HG03108 (cell line): ENCODE data around the gene ELOVL3.

ENCODE experiments used
- ATAC-seq: cut with Tn5 transposase; IDR thresholded peaks from one replicate; pipeline ENCODE4 v1.9.1; 2021; ENCODE audit warnings: moderate library complexity; ENCODE audit not compliant: unreplicated experiment

The ELOVL3 gene

DNA sequence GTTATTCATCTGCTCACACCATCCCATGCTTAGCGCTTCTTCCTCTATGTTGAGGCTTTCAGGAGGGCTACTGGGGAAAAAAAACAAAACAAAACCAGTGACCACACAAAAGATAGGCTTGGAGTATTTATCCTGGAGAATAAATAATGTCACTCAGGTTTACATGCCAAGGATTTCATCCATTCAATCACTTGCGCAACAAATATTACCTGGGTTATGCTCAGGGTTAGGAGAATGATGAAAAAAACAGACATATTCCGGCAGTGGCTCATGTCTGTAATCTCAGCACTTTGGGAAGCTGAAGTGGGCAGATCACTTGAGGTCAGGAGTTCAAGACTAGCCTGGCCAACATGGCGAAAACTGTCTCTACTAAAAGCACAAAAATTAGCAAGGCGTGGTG, 3.3 kb upstream of the ELOVL3 start:
- ATAC-seq = no peak

GRCh38 chr10:102226542-102226870, 407 bp downstream of the ELOVL3 start:
- no peak for ATAC-seq

DNA sequence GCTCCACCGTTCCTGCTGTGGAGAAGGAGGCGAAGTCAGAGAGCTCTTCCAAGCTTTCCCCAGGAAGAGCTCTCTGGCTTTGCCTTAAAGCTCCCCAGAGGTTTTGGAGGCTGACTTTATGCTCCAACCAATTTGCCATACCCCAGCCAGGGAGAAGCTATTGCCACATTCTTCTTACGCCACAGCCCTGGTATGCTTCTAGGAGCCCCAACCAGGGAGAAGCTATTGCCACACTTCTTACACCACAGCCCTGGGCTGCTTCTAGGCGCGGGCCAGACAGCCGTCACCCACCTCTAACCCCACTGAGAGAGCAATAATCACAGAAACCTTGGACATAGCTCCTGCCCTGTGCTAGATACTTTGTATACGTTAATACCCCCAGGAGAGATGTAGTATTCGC, 951 bp downstream of the ELOVL3 start:
- ATAC-seq = no peak

DNA sequence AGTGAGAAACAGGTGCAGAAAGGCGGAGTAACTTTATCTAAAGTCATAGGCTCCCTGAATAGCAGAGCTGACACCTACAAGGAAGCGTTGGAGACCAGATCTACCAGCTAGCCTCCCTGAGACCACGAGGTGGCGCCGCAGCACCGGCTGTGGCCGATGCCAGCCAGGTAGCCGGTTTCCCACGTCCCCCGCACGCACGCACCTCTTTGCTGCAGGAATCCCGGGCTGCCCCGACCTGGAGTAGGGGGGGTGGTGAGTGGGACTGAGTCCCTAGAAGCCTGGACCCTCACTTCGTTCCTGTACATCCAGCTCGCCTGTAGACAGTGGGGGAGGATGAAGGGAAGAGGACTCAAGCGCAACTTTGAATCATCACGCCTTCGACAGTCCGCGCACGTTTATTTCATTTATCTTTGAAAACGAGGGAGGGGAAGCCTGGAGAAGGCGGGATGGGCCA, 3.7 kb downstream of the ELOVL3 start:
- ATAC-seq = no peak

GRCh38 chr10:102230264-102230860, 4.3 kb downstream of the ELOVL3 start:
- no peak for ATAC-seq

- ATAC-seq = no peak
Measured at GRCh38 chr10:102230861-102231356, 4.8 kb downstream of the ELOVL3 start.

GRCh38 chr10:102231357-102232318, 5.5 kb downstream of the ELOVL3 start:
- ATAC-seq = no peak

DNA sequence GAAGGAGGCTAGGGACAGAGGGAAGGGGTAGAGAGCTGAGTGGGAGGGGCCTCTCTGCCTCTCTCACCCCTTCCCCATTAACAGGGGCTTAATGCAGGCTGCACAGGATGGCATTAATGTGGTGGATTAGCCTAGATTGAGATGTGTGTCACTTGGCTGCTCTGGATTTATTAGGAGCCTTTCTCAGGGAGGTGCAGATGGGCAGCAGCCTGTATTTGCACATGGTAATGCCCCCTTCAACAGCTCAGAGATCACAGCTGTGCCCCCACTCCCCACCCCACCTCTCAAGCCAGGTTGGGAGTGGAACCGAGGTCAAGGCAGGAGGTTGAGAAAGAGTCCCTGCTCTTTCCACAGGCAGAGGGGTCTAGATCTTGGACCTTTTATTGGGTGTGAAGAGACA, 7.9 kb downstream of the ELOVL3 start:
- ATAC-seq = no peak

DNA sequence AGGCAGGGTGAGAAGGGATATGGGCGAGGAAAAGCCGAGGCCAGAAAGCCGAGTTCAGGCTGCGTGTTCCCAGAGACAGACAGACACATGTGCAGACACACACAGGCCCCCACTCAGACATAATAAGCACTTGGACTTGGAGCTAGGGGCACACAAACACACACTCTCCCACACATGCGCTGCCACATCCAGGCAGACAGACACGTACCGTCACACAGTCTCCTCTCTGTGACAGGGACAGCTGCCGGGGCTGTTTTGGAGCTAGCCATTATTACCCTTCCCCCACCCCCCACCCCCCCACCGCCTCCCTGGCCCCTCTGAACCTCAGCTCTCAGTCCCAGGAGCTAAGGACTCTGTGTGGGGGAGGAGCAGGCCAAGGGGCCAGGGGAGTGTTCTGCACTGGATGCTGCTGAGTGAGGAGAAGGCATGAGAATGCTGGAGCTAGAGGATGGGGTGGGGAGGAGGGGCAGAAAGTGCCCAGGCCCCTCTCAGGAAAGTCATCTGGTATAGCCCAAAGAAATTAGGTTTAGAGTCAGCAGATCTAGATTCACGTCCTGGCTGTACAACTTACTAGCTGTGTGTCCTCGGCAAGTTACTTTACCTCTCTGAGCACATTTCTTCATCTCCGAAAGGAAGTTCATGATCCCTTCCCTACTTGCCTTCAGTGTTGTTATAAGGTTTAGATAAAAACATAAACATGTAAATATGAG, 8.9 kb downstream of the ELOVL3 start:
- no peak for ATAC-seq

DNA sequence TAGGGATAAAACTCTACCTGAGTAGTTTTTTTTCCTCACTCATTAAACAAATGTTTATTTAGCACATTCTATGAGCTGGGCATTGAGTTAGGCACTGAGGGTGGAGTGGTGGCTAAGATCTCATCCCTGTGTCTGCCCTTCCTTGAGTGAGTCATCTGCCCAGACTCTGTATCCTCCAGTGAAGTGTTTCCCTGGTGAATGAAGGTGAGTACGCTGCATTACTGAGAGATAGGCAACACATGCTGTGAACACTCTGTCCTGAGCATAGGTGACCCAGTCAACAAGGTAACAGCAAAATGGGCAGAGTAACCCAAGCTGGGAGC, 9.5 kb downstream of the ELOVL3 start:
- ATAC-seq = no peak

DNA sequence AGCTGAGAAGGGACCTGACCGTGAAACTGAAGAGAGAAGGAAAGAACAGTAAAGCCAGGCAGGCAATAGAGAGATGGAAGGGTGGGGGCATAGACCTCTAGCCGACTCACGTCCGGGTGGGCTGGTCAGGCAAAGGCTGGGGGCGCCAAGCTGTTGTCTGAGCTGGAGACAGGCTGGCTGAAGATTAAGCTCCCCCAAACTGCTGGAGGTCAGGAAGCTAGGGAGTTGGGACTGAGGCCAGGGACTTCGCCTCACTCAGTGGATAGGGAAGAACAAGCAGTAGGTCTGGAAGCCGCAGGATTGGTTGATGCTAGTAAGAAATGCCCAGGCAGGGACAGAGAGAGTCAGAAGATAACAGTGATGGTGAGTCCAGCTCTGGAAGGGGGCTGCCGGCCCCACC, 9.9 kb downstream of the ELOVL3 start:
- no peak for ATAC-seq

- no peak for ATAC-seq
Measured at GRCh38 chr10:102237711-102238252, 11.7 kb downstream of the ELOVL3 start.

GRCh38 chr10:102240467-102241031, 14.4 kb downstream of the ELOVL3 start:
- ATAC-seq = no peak

GRCh38 chr10:102241032-102241443, 14.9 kb downstream of the ELOVL3 start:
- no peak for ATAC-seq

GRCh38 chr10:102241444-102242117, 15.5 kb downstream of the ELOVL3 start, which contains the start of gene PITX3:
TSS of gene PITX3 (minus strand) at chr10:102241512. CDS start at chr10:102232080, 9,432 bp downstream.
- peak; percentile 40 for ATAC-seq

GRCh38 chr10:102242118-102242485, 16.0 kb downstream of the ELOVL3 start:
- ATAC-seq = no peak

DNA sequence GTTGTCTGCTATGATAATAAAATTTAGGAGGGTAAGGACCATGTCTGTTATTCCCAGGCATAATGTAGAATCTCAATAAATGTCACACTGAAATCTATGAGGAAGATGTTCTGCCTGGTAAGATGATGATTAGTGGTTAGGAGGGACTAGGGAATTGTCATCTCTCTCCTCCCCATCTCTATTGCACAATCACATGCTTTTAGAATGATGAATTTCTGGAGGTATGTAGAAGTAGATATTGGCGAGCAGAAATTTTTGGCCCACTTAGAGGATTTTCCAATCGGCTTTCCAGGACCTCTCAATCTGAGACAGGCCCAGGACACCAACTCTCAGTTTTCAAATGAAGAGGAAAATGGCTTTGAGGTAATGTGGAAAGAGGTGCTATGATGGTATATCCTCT, 17.2 kb downstream of the ELOVL3 start:
- ATAC-seq = no peak

GRCh38 chr10:102245082-102245931, 19.2 kb downstream of the ELOVL3 start, which contains the start of gene GBF1:
TSS of gene GBF1 (plus strand) at chr10:102245532. CDS start at chr10:102258939, 13,407 bp downstream.
- ATAC-seq = peak; percentile 88

DNA sequence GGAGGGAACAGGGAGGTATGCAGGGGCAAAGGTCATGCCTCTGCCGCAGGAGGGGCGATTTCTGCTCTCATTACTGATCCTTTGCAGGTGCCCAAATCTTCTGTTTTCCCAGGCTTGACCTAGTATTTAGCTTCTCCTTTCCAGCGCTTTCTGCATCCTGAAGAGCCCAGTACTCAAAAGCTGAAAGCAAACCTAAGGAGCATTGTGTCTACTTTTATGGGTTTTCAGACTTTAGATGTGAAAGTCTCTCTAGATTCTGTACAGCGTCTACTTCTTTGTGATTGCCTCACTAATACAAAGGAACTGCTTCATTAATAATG, 19.8 kb downstream of the ELOVL3 start:
- ATAC-seq = no peak

DNA sequence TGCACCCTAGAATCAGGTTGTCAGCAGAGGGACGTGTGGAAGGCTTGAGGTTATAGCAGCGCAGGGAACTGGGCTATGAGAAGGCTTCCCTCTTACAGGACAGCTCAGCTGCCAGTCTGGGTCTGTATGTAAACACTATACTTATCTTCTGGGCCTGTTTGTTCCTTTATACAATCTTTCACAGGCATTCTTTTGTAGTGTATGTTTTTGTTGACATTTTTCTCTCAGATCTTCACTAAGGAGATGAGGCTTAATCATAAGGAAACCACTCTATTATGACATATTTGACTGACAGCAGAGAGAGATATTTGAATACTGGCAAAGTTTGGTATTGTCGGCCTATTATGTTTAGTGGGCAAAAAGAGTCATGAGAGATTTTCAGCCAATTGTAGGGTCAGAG, 20.2 kb downstream of the ELOVL3 start:
- ATAC-seq = no peak
